ENCODE data around the gene GPRIN3.

GPRIN3 gene

DNA sequence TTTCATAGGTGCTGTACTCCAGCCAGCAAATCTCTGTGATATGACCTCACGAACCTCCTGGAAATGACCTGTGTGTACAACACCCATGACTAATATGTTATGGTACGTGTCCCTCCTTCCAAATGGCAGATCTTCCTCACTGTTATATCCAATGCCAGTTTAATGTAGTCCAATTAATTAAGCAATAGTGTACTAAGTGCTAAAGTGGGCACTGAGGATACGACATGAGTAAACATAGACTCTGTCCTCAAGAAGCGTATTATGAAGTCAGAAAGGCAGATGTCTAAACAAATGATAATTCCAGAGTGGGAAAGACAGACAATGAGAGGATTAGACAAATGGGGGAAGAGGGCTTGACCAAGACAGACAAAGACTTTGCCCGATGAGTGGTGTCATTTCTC, 33.9 kb downstream of the GPRIN3 start:
- no peaks in the 10 kb centered on the region for H3K4me1 ChIP-seq (ENCODE audit: insufficient read depth, insufficient read length)
- no peaks in the 10 kb centered on the region for H3K9me3 ChIP-seq (ENCODE audit: insufficient read depth, low read length)
- H3K9ac ChIP-seq (ENCODE audit: insufficient read length, low read depth) = no peak overlapping the region
- TF ChIP-seq YY1 (IDR thresholded peaks at IDR 0.05; ENCODE audit: insufficient read depth, insufficient read length) (no peak), ZNF274 (IDR thresholded peaks at IDR 0.05; ENCODE audit: low read depth, low read length) (no peak), SUZ12 (IDR thresholded peaks at IDR 0.05; ENCODE audit: extremely low read depth, insufficient read depth, insufficient read length) (no peak)
- no peak for DNase-seq (ENCODE audit: low read depth, low spot score)
- no peaks in the 10 kb centered on the region for H3K27me3 ChIP-seq (ENCODE audit: insufficient read depth, insufficient read length)
- no peaks in the 10 kb centered on the region for H3K36me3 ChIP-seq (ENCODE audit: insufficient read depth, insufficient read length, low read length)
- H3K4me3 ChIP-seq (ENCODE audit: insufficient read length, low read depth) = no peak overlapping the region

DNA sequence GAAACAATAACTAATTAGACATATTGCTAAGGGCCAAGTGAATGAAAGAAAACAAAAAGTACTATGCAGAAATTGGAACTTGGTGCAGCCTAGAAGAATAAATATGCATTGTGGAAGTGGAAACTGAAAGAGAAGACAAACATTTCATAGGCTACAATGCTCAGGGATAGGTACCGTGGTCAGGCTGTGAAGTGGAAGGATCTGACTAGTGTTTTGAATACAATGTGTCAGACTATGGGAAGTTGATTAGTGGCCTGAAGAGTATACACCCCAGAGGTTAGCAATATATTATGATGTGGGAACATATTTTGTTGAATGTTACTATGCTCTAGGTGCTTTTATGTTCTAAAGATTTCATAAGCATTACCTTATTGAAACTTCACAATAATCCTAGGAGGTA, 36.8 kb downstream of the GPRIN3 start:
- no peak for TF ChIP-seq YY1 (IDR thresholded peaks at IDR 0.05; ENCODE audit: insufficient read depth, insufficient read length)
- Histone ChIP-seq H3K9me3 (ENCODE audit: insufficient read depth, low read length) (no peaks in the 10 kb centered on the region), H3K4me1 (ENCODE audit: insufficient read depth, insufficient read length) (no peaks in the 10 kb centered on the region), H3K36me3 (ENCODE audit: insufficient read depth, insufficient read length, low read length) (no peaks in the 10 kb centered on the region), H3K27me3 (ENCODE audit: insufficient read depth, insufficient read length) (no peaks in the 10 kb centered on the region), H3K9ac (ENCODE audit: insufficient read length, low read depth) (no peak overlapping the region), H3K4me3 (ENCODE audit: insufficient read length, low read depth) (no peak overlapping the region)
- DNase-seq (ENCODE audit: low read depth, low spot score) = no peak

DNA sequence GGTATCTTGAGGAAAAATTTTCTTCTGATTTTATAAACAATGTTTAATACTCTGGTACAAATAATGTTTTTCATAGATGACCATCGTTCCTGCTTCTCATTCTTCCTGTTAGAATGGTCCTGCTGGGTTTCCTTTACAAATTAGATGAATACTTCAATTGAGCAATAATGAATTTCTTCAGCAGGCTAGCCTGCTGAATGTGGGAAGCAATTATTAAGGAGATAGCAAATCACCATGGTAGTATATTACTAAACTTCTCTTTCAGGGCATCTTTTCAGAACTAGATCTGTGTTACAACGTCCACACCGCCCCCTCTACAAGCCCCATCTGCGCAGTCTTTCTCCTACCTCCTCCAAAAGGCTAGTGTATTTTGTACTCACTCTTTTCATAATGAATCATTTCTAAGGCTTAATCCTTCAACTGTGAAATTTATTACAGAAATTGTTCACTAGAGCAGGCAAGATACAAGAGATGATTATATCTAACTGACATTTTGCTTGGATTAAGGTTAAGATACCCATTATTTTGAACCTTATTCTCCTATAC, 38.4 kb downstream of the GPRIN3 start:
- TF ChIP-seq ZNF274 (IDR thresholded peaks at IDR 0.05; ENCODE audit: low read depth, low read length) (no peak), SUZ12 (IDR thresholded peaks at IDR 0.05; ENCODE audit: extremely low read depth, insufficient read depth, insufficient read length) (no peak), YY1 (IDR thresholded peaks at IDR 0.05; ENCODE audit: insufficient read depth, insufficient read length) (no peak)
- Histone ChIP-seq H3K4me3 (ENCODE audit: insufficient read length, low read depth) (no peak overlapping the region), H3K9ac (ENCODE audit: insufficient read length, low read depth) (no peak overlapping the region), H3K4me1 (ENCODE audit: insufficient read depth, insufficient read length) (no peaks in the 10 kb centered on the region), H3K36me3 (ENCODE audit: insufficient read depth, insufficient read length, low read length) (no peaks in the 10 kb centered on the region), H3K27me3 (ENCODE audit: insufficient read depth, insufficient read length) (no peaks in the 10 kb centered on the region), H3K9me3 (ENCODE audit: insufficient read depth, low read length) (no peaks in the 10 kb centered on the region)
- no peak for DNase-seq (ENCODE audit: low read depth, low spot score)

DNA sequence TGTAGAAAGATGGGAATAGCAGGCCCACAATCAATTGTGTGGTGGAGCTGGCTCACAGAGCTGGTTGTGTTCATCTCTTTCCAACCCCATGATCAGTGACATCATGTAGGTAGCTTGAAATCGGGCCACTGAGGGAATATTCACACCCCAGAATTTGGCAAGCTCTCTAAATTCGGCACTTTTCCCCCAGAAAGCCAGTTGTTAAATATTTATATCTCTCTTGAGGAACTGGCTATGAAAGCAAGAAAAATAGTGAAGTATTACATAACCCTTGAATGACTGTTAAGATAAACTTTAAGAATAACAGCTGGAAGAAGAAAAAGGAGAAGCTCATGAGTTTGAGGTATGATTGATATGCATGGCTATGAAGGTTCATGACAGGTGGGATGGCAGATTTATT, 38.9 kb downstream of the GPRIN3 start:
- Histone ChIP-seq H3K4me3 (ENCODE audit: insufficient read length, low read depth) (no peak overlapping the region), H3K36me3 (ENCODE audit: insufficient read depth, insufficient read length, low read length) (no peaks in the 10 kb centered on the region), H3K9ac (ENCODE audit: insufficient read length, low read depth) (no peak overlapping the region), H3K27me3 (ENCODE audit: insufficient read depth, insufficient read length) (no peaks in the 10 kb centered on the region), H3K4me1 (ENCODE audit: insufficient read depth, insufficient read length) (no peaks in the 10 kb centered on the region), H3K9me3 (ENCODE audit: insufficient read depth, low read length) (no peaks in the 10 kb centered on the region)
- DNase-seq (ENCODE audit: low read depth, low spot score) = no peak
- TF ChIP-seq YY1 (IDR thresholded peaks at IDR 0.05; ENCODE audit: insufficient read depth, insufficient read length) (no peak), SUZ12 (IDR thresholded peaks at IDR 0.05; ENCODE audit: extremely low read depth, insufficient read depth, insufficient read length) (no peak), ZNF274 (IDR thresholded peaks at IDR 0.05; ENCODE audit: low read depth, low read length) (no peak)

DNA sequence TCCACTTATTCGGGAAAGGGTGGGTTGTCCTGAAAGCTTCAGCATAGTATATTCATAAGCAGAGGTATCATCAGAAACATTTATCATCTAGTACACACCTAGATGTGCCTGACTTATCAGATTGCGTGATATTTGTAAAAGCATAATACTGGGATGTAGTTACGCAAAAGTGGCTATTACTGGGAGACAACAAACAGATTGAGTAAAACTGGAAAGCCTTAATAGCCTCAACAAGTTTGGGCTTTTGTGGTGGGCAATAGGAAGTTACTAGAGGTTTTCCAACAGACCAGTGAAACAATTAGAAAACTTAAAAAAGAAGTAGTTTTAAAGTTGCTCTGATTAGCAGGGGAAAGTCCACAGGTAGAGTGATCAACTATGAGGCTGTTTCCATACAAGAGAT, 39.8 kb downstream of the GPRIN3 start:
- Histone ChIP-seq H3K9ac (ENCODE audit: insufficient read length, low read depth) (no peak overlapping the region), H3K4me3 (ENCODE audit: insufficient read length, low read depth) (no peak overlapping the region), H3K36me3 (ENCODE audit: insufficient read depth, insufficient read length, low read length) (no peaks in the 10 kb centered on the region), H3K9me3 (ENCODE audit: insufficient read depth, low read length) (no peaks in the 10 kb centered on the region), H3K27me3 (ENCODE audit: insufficient read depth, insufficient read length) (no peaks in the 10 kb centered on the region), H3K4me1 (ENCODE audit: insufficient read depth, insufficient read length) (no peaks in the 10 kb centered on the region)
- DNase-seq (ENCODE audit: low read depth, low spot score) = no peak
- TF ChIP-seq YY1 (IDR thresholded peaks at IDR 0.05; ENCODE audit: insufficient read depth, insufficient read length) (no peak), SUZ12 (IDR thresholded peaks at IDR 0.05; ENCODE audit: extremely low read depth, insufficient read depth, insufficient read length) (no peak), ZNF274 (IDR thresholded peaks at IDR 0.05; ENCODE audit: low read depth, low read length) (no peak)

GRCh38 chr4:89267392-89267791, 40.2 kb downstream of the GPRIN3 start:
- no peak for TF ChIP-seq YY1 (IDR thresholded peaks at IDR 0.05; ENCODE audit: insufficient read depth, insufficient read length)
- DNase-seq (ENCODE audit: low read depth, low spot score) = no peak
- no peaks in the 10 kb centered on the region for H3K36me3 ChIP-seq (ENCODE audit: insufficient read depth, insufficient read length, low read length)
- H3K4me1 ChIP-seq (ENCODE audit: insufficient read depth, insufficient read length) = no peaks in the 10 kb centered on the region
- H3K9ac ChIP-seq (ENCODE audit: insufficient read length, low read depth) = no peak overlapping the region
- no peak overlapping the region for H3K4me3 ChIP-seq (ENCODE audit: insufficient read length, low read depth)
- H3K27me3 ChIP-seq (ENCODE audit: insufficient read depth, insufficient read length) = no peaks in the 10 kb centered on the region
- no peaks in the 10 kb centered on the region for H3K9me3 ChIP-seq (ENCODE audit: insufficient read depth, low read length)

DNA sequence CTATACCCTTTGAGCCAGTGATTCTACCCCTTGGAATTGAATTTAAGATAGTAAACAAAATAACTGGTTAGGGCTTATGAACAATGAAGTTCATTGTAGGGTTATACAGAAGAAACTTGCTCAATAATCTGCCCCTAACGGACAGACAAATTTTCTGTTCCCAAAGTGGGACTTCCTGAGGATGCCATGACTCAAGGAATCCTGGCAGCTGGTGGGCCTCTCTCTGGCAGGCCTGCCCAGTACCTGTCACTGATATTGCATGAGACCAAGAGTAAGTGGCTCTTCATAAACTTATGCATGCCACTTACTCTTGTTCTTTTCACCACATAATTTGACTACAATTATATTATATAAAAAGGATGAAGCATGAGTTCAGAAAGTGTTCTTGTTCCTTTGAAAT, 41.5 kb downstream of the GPRIN3 start:
- DNase-seq (ENCODE audit: low read depth, low spot score) = no peak
- no peak for TF ChIP-seq SUZ12 (IDR thresholded peaks at IDR 0.05; ENCODE audit: extremely low read depth, insufficient read depth, insufficient read length)
- no peak for TF ChIP-seq YY1 (IDR thresholded peaks at IDR 0.05; ENCODE audit: insufficient read depth, insufficient read length)
- TF ChIP-seq ZNF274 (IDR thresholded peaks at IDR 0.05; ENCODE audit: low read depth, low read length) = no peak
- H3K9ac ChIP-seq (ENCODE audit: insufficient read length, low read depth) = no peak overlapping the region
- H3K4me3 ChIP-seq (ENCODE audit: insufficient read length, low read depth) = no peak overlapping the region
- H3K27me3 ChIP-seq (ENCODE audit: insufficient read depth, insufficient read length) = no peaks in the 10 kb centered on the region
- no peaks in the 10 kb centered on the region for H3K4me1 ChIP-seq (ENCODE audit: insufficient read depth, insufficient read length)
- H3K36me3 ChIP-seq (ENCODE audit: insufficient read depth, insufficient read length, low read length) = no peaks in the 10 kb centered on the region
- H3K9me3 ChIP-seq (ENCODE audit: insufficient read depth, low read length) = no peaks in the 10 kb centered on the region

DNA sequence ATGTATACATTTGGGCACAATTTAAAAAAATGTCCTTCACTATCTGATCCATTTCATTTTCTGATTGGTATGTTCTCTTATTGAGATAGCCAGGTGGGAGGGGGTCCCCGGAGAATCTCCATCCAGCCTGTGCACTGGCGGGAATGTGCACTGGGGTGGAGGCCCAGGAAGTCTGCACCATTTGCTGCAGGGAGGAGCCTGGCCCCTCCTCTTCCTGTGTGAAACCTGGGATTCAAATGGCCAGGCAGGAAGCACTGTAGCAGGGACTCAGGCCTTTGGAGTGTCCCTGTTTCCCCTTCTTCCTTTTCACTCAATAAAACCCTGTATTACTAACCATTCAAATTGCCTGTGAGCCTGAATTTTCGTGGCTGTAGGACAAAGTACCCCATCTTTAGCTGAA, 44.3 kb downstream of the GPRIN3 start:
- DNase-seq (ENCODE audit: low read depth, low spot score) = no peak
- H3K4me1 ChIP-seq (ENCODE audit: insufficient read depth, insufficient read length) = no peaks in the 10 kb centered on the region

More for the DNA sequence above, 44.3 kb downstream of the GPRIN3 start:
- Histone ChIP-seq H3K9ac (ENCODE audit: insufficient read length, low read depth) (no peak overlapping the region), H3K4me3 (ENCODE audit: insufficient read length, low read depth) (no peak overlapping the region), H3K36me3 (ENCODE audit: insufficient read depth, insufficient read length, low read length) (no peaks in the 10 kb centered on the region), H3K9me3 (ENCODE audit: insufficient read depth, low read length) (no peaks in the 10 kb centered on the region), H3K27me3 (ENCODE audit: insufficient read depth, insufficient read length) (no peaks in the 10 kb centered on the region)
- TF ChIP-seq SUZ12 (IDR thresholded peaks at IDR 0.05; ENCODE audit: extremely low read depth, insufficient read depth, insufficient read length) (no peak), YY1 (IDR thresholded peaks at IDR 0.05; ENCODE audit: insufficient read depth, insufficient read length) (no peak), ZNF274 (IDR thresholded peaks at IDR 0.05; ENCODE audit: low read depth, low read length) (no peak)
